Neural progenitor cell (in vitro differentiated cells): ENCODE measurements around the gene SLC2A6. TPM values are rescaled to one million over a fixed set of nuclear protein-coding genes. Genes with fewer than 3 reads are reported as not detected.

Source experiments
- DNase-seq: peaks from one replicate; pipeline ENCODE4 v3.0.0-alpha.2; 2016; ENCODE audit warnings: low spot score
- H2AFZ ChIP-seq: fragments of 200-600 bp; sonication (generic); replicated peaks from 2 replicates; pipeline ENCODE4 v1.6.1; 2016; ENCODE audit warnings: antibody characterized with exemption
- H3F3A ChIP-seq: fragments of 200-600 bp; sonication (generic); 2 replicates; pipeline ENCODE4 v1.6.1; 2016; ENCODE audit warnings: antibody characterized with exemption, low read depth
- H3K27ac ChIP-seq: fragments of 200-600 bp; sonication (generic); 2 replicates; pipeline ENCODE4 v1.5.1; 2016; ENCODE audit warnings: mild to moderate bottlenecking
- H3K27me3 ChIP-seq: fragments of 200-600 bp; sonication (generic); 2 replicates; pipeline ENCODE4 v1.6.1; 2016; ENCODE audit warnings: mild to moderate bottlenecking, moderate library complexity
- H3K36me3 ChIP-seq: fragments of 200-600 bp; sonication (generic); 2 replicates; pipeline ENCODE4 v1.5.1; 2016
- H3K4me1 ChIP-seq: fragments of 200-600 bp; sonication (generic); 2 replicates; pipeline ENCODE4 v1.6.1; 2016; ENCODE audit warnings: mixed run types
- H3K4me2 ChIP-seq: fragments of 200-600 bp; sonication (generic); 2 replicates; pipeline ENCODE4 v1.6.1; 2016
- H3K4me3 ChIP-seq: fragments of 200-600 bp; sonication (generic); 2 replicates; pipeline ENCODE4 v1.5.1; 2016
- H3K79me2 ChIP-seq: fragments of 200-600 bp; sonication (generic); 2 replicates; pipeline ENCODE4 v1.6.1; 2016; ENCODE audit warnings: low read depth
- H3K9ac ChIP-seq: fragments of 200-600 bp; sonication (generic); 2 replicates; pipeline ENCODE4 v1.6.1; 2016
- H3K9me3 ChIP-seq: fragments of 200-600 bp; sonication (generic); 2 replicates; pipeline ENCODE4 v1.5.1; 2016; ENCODE audit warnings: low read depth
- H4K20me1 ChIP-seq: fragments of 200-600 bp; sonication (generic); 2 replicates; pipeline ENCODE4 v1.6.1; 2016; ENCODE audit warnings: low read depth
- H3K27ac Mint-ChIP-seq: 3 replicates; pipeline ENCODE4 v1.8.0; 2021; ENCODE audit warnings: mixed read lengths
- H3K27me3 Mint-ChIP-seq: 2 replicates; pipeline ENCODE4 v1.8.0; 2022; ENCODE audit warnings: low read depth, mild to moderate bottlenecking, inconsistent platforms, moderate library complexity, mixed read lengths; ENCODE audit not compliant: insufficient read depth
- H3K36me3 Mint-ChIP-seq: 3 replicates; pipeline ENCODE4 v1.8.0; 2021; ENCODE audit warnings: mixed read lengths
- H3K4me1 Mint-ChIP-seq: 3 replicates; pipeline ENCODE4 v1.8.0; 2021; ENCODE audit warnings: mixed read lengths
- H3K4me3 Mint-ChIP-seq: 3 replicates; pipeline ENCODE4 v1.8.0; 2021; ENCODE audit warnings: mild to moderate bottlenecking, moderate library complexity, mixed read lengths
- H3K9me3 Mint-ChIP-seq: 3 replicates; pipeline ENCODE4 v1.8.0; 2020; ENCODE audit warnings: mixed read lengths
- EZH2 ChIP-seq: fragments of 200-600 bp; sonication (generic); IDR thresholded peaks from 2 replicates; pipeline ENCODE4 v1.6.1; 2017; ENCODE audit warnings: antibody characterized with exemption, mild to moderate bottlenecking, moderate library complexity
- EZH2phosphoT487 ChIP-seq: fragments of 200-600 bp; sonication (generic); IDR thresholded peaks from 2 replicates; pipeline ENCODE4 v1.6.1; 2017; ENCODE audit warnings: antibody characterized with exemption
- total RNA-seq: library from RNA; depleted of rRNA; stranded (reverse); fragments of >200 nt; gene quantifications from 2 replicates; pipeline ENCODE4 v1.2.3, GENCODE V29; 2015; ENCODE audit warnings: low replicate concordance
- TF ChIP-seq, protein P1 (sequence below): fragments of 200-600 bp; sonication (generic); IDR thresholded peaks from 2 replicates; pipeline ENCODE4 v1.5.1; 2017; ENCODE audit warnings: antibody characterized with exemption, mild to moderate bottlenecking

SLC2A6 gene
- total RNA-seq, 1 donor from 2014 or later = 2.3 TPM

DNA sequence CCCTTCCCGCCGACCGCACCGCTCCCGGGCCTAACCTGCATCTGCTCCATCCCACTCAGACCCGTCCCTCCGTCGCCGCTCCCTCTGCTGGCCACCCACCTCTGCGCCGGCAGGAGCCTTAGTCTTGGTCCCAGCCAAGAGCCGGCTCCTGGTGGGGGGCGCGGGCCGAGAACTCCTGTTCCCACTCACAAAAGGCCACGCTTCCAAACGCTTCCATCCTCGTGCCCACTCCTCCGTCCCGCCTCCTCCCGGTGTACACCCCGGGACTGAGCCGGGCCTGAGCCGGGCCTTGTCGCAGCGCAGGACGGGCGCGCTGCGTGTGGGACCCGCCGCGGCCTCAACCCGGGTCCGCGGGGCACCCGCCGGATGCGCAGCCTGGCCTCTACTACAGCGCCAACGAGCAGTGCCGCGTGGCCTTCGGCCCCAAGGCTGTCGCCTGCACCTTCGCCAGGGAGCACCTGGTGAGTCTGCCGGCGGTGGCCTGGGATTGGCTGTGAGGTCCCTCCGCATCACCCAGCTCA, 49.2 kb downstream of the SLC2A6 start:
- Histone ChIP-seq H3K27ac (no peak overlapping the region), H3K36me3 (no peaks in the 10 kb centered on the region), H3K27me3 (peaks cover 36% of the 10 kb centered on the region), H3K4me3 (peak overlapping the region; percentile 42), H3F3A (peaks cover 15% of the 10 kb centered on the region), H3K79me2 (no peaks in the 10 kb centered on the region), H2AFZ (peak overlapping the region; percentile 83), H3K4me1 (no peaks in the 10 kb centered on the region), H3K4me2 (peak overlapping the region; percentile 73), H3K9ac (no peak overlapping the region), H3K9me3 (no peaks in the 10 kb centered on the region), H4K20me1 (no peaks in the 10 kb centered on the region)
- TF ChIP-seq, protein P1, sequence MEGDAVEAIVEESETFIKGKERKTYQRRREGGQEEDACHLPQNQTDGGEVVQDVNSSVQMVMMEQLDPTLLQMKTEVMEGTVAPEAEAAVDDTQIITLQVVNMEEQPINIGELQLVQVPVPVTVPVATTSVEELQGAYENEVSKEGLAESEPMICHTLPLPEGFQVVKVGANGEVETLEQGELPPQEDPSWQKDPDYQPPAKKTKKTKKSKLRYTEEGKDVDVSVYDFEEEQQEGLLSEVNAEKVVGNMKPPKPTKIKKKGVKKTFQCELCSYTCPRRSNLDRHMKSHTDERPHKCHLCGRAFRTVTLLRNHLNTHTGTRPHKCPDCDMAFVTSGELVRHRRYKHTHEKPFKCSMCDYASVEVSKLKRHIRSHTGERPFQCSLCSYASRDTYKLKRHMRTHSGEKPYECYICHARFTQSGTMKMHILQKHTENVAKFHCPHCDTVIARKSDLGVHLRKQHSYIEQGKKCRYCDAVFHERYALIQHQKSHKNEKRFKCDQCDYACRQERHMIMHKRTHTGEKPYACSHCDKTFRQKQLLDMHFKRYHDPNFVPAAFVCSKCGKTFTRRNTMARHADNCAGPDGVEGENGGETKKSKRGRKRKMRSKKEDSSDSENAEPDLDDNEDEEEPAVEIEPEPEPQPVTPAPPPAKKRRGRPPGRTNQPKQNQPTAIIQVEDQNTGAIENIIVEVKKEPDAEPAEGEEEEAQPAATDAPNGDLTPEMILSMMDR = peak; percentile 66
- TF ChIP-seq EZH2phosphoT487 (no peak), EZH2 (peak; percentile 45)
- peak; percentile 83 for DNase-seq
- Mint-ChIP-seq H3K27me3 (peaks cover 22% of the 10 kb centered on the region), H3K9me3 (no peaks in the 10 kb centered on the region), H3K4me3 (no peak overlapping the region), H3K4me1 (peaks cover 12% of the 10 kb centered on the region), H3K27ac (no peak overlapping the region), H3K36me3 (no peaks in the 10 kb centered on the region)

DNA sequence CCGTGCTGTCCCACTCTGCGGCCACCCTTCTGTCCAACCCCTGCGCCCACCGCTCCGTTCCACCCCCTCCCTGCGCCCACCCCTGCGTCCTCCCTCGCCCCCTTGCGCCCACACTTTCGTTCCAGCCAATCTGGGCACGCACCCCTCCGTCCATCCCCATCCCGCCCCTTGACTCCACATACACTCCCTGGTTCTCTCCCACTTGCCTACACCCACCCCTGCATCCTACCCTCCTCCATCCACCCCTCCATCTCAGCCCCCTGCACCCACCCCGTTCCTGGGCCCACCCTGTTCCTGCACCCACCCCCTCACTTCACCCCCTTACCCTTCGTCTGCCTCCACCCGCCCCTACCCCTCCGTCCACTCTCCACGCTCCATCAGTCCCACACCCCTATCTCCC, 49.7 kb downstream of the SLC2A6 start:
- Histone ChIP-seq H3K79me2 (no peaks in the 10 kb centered on the region), H4K20me1 (no peaks in the 10 kb centered on the region), H3K9me3 (no peaks in the 10 kb centered on the region), H3K27me3 (peaks cover 36% of the 10 kb centered on the region), H3K9ac (no peak overlapping the region), H2AFZ (peak overlapping the region; percentile 83), H3K4me2 (peak overlapping the region; percentile 73), H3K27ac (no peak overlapping the region), H3K4me3 (peak overlapping the region; percentile 42), H3K4me1 (no peaks in the 10 kb centered on the region), H3K36me3 (no peaks in the 10 kb centered on the region), H3F3A (peaks cover 15% of the 10 kb centered on the region)
- H3K27me3 Mint-ChIP-seq = peaks cover 22% of the 10 kb centered on the region
- H3K27ac Mint-ChIP-seq = no peak overlapping the region
- DNase-seq = peak; percentile 46
- H3K9me3 Mint-ChIP-seq = no peaks in the 10 kb centered on the region
- TF ChIP-seq EZH2phosphoT487 = no peak
- TF ChIP-seq, protein P1 = no peak
- TF ChIP-seq EZH2 = no peak
- peaks cover 12% of the 10 kb centered on the region for H3K4me1 Mint-ChIP-seq
- H3K36me3 Mint-ChIP-seq = no peaks in the 10 kb centered on the region
- no peak overlapping the region for H3K4me3 Mint-ChIP-seq

DNA sequence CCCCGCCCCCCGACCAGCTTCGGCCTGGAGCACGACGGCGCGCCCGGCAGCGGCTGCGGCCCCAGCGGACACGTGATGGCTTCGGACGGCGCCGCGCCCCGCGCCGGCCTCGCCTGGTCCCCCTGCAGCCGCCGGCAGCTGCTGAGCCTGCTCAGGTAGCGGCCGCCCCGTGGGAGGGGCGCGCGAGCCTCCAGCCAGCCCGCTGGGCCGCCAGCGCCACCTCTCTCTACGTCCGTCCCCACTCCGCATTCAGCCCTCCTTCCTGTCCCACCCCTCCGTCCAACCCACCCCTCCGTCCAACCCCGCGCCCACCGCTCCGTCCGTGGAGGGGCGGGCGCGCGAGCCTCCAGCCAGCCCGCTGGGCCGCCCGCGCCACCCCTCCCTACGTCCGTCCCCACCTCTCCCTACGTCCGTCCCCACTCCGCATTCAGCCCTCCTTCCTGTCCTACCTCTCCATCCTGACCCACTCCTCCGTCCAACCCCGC, 50.2 kb downstream of the SLC2A6 start:
- H3K9me3 Mint-ChIP-seq = no peaks in the 10 kb centered on the region
- Histone ChIP-seq H4K20me1 (no peaks in the 10 kb centered on the region), H3F3A (peaks cover 15% of the 10 kb centered on the region), H3K4me1 (no peaks in the 10 kb centered on the region), H3K27me3 (peaks cover 36% of the 10 kb centered on the region), H2AFZ (no peak overlapping the region), H3K9me3 (no peaks in the 10 kb centered on the region), H3K79me2 (no peaks in the 10 kb centered on the region), H3K4me2 (peak overlapping the region; percentile 73), H3K27ac (no peak overlapping the region), H3K36me3 (no peaks in the 10 kb centered on the region), H3K4me3 (peak overlapping the region; percentile 42), H3K9ac (no peak overlapping the region)
- peak; percentile 87 for DNase-seq
- H3K4me3 Mint-ChIP-seq = no peak overlapping the region
- TF ChIP-seq EZH2 = no peak
- no peak for TF ChIP-seq EZH2phosphoT487
- TF ChIP-seq, protein P1 = no peak
- H3K27me3 Mint-ChIP-seq = peaks cover 22% of the 10 kb centered on the region
- H3K4me1 Mint-ChIP-seq = peaks cover 12% of the 10 kb centered on the region
- no peaks in the 10 kb centered on the region for H3K36me3 Mint-ChIP-seq
- H3K27ac Mint-ChIP-seq = no peak overlapping the region
